Esophagus mucosa (tissue), 1 donor: Measurements from ENCODE around the gene H1-8. TPM values are rescaled to one million over a fixed set of nuclear protein-coding genes. Genes with fewer than 3 reads are reported as not detected.
A peak's percentile ranks its signal among the peaks of the same experiment; 100 is the strongest.
"Not testable (repeated sequence)": the region's sequence is repeated elsewhere in the genome, so short reads cannot be mapped to it uniquely, and the experiment has no call there.

Experiments used
- ATAC-seq: fragments of 200-7000 bp; cut with Tn5 transposase; one replicate; pipeline ENCODE4 v1.9.1; 2020
- total RNA-seq: library from RNA; stranded (reverse); gene quantifications from one replicate; pipeline ENCODE4 v1.2.4, GENCODE V29; 2023
- donor health status: DM: yes; HTN: yes; CAD: no.

H1-8 gene
- total RNA-seq, 1 donor from 2014 or later: not detected

DNA sequence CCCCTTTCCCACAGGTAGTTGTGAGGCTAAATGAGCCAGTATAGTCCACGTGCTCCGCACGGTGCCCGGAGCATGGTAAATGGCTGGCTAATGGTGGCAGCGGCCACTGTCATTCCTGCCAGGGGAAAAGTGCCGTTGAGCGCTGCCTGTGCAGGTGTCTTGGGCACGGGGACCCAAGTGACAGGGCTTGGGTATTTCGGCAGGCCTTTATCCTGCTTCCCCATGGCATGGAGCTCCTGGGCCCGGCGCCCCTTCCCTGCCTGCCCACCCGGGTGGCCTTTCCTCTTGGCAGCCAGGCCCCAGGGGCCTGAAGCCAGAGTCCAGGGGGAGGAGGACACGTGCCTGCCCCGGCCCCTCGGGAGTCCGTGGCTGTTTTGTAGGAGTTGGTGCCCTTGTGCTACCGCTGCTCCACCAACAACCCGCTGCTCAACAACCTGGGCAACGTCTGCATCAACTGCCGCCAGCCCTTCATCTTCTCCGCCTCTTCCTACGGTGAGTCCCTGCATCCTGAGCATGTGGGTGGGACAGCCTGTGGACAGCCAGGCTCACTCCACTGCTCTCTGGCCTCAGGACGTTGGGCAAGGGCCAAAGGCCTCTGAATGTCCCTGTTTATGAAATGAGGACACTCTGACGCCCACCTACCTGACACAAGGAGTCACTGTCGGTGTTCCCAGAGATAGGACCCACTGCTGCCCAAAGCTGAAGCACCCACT lies 27.7 kb upstream of the H1-8 start:
- ATAC-seq: not testable (repeated sequence)

DNA sequence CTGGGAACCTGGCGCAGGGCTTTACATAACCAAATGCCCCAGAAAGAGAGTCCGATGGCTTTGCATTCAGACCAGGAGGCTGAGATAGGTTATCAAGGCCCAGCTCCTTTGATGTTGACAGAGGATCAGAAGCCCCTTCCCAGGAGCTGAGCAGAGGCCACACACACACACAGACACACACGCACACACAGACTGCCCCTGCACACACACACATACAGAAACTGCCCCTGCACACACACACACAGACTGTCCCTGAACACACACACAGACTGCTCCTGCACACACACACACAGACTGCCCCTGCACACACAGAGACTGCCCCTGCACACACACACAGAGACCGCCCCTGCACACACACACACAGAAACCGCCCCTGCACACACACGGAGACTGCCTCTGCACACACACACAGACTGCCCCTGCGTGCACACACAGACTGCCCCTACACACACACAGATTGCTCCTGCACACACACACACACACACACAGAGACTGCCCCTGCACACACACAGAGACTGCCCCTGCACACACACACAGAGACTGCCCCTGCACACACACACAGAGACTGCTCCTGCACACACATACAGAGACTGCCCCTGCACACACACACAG lies 27.0 kb upstream of the H1-8 start:
- ATAC-seq: not testable (repeated sequence)

DNA sequence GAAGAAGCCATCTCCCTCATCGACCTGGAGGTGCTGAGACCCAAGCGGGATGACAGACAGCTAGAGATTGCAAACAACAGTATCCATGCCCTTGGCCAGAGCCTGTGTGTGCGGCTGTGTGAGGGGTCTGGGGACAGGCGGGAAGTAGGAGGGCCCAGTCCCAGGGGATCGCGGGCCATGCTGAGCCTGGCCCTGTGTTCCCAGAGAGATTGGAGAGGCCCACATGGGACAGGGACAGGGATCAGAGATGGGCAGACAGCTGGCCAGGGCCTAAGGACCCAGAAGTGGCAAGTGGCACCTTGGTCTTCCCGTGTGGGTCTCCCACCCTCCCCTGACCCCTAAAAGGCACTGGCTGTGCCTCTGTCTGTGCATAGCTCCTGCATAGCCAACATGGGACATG lies 25.5 kb upstream of the H1-8 start:
- no peak for ATAC-seq

DNA sequence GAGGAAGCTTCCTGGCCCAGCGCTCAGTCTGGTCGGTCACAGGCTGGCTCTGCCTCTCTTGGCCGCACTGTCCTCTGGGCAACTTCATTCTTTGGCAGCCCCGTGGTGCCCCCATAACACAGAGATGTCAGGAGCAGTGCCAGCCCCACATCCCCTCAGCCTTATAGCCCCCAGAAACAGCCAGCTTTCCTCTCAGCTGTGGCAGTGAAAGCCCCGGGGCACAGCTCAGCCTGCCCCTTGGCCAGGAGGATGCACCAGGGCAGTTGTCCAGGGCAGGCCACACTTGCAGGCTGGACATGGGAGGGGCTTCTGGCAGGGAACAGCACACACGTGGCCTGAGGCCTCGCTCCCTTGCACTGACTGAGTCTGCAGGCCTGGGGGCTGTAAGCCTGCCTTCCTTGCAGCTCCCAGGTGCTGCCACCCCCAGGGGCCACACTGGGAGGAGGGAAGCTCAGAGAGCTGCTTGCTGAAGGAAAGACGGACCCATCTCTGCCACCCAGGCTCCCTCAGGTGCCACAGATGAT lies 24.9 kb upstream of the H1-8 start:
- no peak for ATAC-seq

DNA sequence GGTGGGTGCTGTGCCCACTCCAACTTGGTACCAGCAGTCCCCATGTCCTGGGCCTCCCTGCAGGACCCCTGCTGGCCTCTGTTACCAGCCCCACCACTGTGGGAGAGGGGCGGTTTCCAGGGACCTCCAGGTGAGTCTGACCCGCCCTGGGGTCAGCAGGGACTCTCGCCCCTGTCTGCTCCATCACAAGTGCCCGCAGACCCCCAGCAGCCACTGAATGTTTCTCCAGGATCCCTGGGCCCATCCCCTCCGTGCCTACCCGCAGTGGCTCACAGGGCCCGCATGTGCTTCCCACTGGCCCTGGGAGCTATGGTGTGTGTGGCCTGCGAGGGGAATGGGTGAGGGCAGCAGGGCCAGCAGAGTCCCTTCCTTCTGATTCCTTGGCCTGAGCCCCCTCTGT lies 24.4 kb upstream of the H1-8 start:
- no peak for ATAC-seq

DNA sequence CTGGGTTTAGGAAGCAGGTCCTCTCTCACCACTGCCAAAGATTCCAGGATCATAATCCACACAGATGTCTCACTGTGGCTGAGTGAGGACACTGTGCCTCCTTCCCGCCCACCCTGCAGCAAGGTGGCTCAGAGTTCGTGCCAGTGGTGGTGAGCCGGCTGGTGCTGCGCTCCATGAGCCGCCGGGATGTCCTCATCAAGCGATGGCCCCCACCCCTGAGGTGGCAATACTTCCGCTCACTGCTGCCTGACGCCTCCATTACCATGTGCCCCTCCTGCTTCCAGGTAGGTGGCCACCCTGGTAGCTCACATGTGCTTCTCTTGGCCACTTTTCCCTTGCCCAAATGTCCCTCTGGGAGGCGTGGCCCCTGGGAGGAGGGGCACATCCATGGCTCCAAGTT lies 23.5 kb upstream of the H1-8 start:
- ATAC-seq: no peak

DNA sequence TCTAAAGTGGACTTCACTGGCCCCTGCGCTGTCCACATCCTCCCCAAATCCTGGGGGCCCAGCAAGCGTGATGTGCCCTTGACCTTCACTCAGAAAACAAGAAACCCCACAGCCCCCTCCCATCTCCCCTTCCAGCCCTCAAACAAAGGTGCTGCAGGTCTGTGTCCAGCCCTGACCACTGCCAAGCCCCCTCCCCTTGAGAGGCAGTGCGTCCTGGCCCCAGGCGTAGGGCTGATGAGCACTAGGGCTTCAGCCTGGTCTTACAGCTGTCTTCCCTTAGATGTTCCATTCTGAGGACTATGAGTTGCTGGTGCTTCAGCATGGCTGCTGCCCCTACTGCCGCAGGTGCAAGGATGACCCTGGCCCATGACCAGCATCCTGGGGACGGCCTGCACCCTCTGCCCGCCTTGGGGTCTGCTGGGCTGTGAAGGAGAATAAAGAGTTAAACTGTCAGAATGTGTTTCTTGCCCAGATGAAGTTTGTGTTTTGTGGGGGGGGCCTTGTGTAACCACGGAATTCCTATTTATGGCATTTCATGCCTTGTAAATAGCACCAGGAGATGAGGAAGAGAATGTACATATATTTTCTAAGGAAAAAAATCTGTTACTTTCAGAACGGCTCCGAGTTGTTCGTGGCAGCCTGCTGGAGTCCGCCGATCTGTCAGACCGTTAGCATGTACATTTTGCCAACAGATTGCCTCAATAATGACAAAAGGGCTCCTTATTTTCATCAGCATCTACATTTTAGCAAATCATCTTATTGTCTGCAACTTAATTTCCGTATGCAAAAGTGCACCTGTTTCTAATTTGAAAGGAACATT lies 22.9 kb upstream of the H1-8 start:
- ATAC-seq: no peak

DNA sequence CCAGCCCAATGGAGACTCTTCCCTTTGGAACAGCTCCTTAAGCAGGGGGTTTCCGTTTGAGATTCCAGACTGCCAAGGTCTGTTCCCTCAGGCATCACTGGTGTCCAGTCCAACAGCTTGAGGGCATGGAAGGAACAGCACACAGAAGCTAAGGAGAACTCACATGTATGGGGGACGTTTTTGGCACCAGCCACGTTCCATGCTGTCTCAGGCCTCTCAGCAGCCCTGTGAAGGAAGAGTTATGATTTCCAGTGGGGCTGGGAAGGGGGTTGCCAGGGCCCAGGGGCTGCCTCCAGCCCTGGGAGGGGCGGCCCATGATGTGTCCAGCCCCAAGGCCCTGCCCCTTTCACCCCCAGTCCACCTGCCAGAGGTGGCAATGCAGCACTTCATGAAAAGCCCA lies 22.0 kb upstream of the H1-8 start:
- ATAC-seq: no peak

DNA sequence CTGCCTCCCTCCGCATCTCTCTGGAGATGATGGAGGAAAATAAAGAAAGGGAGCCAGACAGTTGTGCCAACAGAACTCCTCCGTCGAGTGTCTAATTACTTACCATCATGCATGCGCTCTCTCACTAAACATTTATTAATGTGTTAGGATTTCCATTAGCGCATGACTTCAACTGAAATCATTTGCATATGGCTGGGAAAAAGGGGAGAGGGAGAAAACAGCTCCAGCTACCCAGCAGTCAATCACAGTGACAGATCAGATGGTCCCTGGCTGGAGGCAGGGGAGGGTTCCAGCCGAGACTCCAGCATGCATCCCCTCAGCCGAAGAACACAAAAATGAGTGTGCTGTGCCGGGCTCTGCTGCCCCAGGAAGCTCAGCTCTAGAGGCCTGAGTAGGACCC lies 21.4 kb upstream of the H1-8 start:
- no peak for ATAC-seq

DNA sequence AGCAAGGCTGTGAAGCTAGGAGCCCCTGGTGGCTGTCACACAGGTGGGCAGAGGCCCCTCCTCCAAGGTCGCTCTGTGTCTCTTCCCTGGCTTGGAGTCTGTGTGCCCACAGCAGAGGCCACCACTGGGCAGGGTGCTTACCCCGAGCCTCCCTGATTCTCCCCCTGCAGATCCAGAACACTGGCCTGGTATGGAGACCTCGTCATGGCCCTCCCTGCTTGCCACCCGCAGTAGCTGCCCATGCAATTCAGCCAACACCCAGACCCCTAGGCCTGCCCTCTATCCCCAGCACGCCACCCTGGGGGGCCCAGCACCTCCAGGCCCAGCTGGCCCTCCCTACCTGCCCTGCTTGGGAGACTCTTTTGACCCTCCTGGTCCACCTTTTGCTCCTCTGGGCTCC lies 20.0 kb upstream of the H1-8 start:
- no peak for ATAC-seq

DNA sequence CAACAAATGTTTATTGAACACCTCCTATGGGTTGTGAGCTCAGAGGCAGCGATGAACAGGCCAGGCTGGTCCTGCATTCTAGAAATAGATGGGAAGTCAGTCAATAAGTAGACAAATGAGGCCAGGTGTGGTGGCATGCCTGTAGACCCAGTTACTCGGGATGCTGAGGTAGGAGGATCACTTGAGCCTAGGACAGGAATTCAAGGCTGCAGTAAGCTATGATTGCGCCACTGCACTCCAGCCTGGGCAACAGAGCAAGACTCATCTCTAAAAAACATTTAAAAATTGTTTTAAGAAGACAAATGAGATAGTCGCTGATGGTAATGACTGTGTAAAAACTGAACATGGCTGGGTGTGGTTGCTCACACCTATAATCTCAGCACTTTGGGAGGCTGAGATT lies 18.9 kb upstream of the H1-8 start:
- no peak for ATAC-seq

DNA sequence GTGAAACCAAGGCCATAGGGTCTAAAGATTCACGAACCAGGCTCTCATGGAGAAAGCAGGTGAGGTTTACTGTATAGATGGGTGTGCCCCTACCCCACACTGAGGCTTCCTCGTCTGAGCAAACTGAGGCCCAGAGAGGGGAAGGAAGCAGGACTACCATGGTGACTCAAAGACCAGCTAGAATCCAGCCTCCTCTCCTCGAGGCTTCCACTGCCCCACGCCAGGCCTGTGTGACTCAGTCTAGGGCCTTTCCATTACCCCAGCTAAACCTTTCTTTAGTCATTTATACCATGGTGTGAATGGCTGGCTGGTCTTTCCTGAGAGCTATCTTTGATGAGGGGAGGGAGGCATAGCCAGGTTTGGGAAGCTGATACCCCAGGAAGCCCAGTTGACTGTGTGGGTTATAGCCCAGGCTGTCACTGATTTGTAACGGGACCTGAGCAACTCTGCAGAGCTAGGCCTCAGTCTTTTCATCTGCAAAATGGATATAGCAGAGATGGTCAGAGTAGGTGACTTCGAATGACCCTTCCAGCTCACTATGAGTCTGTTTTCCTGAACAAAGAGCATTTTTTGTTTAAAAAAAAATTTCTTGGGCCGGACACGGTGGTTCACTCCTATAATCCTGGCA lies 17.5 kb upstream of the H1-8 start:
- ATAC-seq: peak; percentile 64

DNA sequence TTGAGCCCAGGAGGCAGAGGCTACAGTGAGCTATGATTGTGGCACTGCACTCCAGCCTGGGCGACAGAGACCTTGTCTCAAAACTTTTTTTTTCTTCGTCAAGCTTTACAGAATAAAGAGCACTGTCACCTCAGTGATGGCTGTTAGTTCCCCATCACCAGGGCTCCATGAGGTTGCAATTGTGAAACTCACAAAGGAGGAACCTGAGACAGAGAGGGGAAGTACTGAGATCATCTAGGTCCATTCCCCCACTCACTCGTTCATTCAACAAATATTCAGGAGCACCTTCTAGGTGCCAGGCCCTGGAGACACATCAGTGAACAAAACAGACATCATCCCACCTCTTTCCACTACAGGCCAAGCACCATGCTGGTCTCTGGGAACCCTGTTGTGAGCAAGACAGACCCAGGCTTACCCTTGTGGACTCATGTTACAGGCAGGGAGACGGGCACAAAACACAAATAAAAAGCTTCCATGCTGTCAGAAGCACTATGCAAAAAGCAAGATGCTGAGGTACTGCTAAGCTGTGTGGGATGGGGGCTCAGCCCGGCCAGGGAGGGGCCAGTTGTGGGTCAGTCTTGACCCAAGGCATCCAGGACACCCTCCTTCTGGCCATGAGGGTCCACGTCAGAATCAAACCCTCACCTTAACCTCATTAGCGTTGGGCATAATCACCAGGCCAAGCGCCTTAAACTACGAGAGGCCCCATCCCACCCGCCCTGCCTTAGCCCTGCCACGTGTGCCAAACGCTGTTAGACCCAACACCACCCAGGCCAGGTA lies 16.7 kb upstream of the H1-8 start:
- no peak for ATAC-seq

DNA sequence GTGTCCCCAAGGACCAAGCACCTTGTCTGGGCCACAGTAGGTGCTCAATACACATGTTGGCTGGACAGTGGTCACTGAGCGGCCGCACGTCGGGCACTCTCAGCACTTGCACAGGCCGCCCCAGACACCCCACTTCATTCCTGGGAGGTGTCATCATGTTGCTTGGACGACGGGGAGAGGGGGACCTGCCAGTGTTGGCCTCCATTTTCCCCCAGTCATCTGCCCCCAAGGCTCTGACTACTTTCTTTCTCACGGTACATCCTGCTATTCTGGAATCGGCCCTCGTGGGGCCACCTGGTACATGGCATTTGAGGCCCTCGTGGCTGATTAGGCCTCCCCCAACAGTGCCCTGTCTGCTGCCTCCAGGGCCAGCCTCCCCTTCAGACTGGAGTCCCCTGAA lies 15.7 kb upstream of the H1-8 start:
- no peak for ATAC-seq

DNA sequence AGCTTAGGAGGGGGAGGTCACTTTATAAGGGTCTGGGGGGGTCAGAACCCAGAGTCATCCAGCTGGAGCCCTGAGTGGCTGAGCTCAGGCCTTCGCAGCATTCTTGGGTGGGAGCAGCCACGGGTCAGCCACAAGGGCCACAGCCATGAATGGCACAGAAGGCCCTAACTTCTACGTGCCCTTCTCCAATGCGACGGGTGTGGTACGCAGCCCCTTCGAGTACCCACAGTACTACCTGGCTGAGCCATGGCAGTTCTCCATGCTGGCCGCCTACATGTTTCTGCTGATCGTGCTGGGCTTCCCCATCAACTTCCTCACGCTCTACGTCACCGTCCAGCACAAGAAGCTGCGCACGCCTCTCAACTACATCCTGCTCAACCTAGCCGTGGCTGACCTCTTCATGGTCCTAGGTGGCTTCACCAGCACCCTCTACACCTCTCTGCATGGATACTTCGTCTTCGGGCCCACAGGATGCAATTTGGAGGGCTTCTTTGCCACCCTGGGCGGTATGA lies 14.3 kb upstream of the H1-8 start, which contains the start of gene RHO:
TSS of gene RHO (plus strand) at position 51 of the 512 bp plus-strand sequence. CDS start at position 146, 95 bp downstream.
- ATAC-seq: no peak

DNA sequence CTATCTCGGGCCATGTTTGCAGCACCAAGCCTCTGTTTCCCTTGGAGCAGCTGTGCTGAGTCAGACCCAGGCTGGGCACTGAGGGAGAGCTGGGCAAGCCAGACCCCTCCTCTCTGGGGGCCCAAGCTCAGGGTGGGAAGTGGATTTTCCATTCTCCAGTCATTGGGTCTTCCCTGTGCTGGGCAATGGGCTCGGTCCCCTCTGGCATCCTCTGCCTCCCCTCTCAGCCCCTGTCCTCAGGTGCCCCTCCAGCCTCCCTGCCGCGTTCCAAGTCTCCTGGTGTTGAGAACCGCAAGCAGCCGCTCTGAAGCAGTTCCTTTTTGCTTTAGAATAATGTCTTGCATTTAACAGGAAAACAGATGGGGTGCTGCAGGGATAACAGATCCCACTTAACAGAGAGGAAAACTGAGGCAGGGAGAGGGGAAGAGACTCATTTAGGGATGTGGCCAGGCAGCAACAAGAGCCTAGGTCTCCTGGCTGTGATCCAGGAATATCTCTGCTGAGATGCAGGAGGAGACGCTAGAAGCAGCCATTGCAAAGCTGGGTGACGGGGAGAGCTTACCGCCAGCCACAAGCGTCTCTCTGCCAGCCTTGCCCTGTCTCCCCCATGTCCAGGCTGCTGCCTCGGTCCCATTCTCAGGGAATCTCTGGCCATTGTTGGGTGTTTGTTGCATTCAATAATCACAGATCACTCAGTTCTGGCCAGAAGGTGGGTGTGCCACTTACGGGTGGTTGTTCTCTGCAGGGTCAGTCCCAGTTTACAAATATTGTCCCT lies 13.4 kb upstream of the H1-8 start:
- no peak for ATAC-seq

DNA sequence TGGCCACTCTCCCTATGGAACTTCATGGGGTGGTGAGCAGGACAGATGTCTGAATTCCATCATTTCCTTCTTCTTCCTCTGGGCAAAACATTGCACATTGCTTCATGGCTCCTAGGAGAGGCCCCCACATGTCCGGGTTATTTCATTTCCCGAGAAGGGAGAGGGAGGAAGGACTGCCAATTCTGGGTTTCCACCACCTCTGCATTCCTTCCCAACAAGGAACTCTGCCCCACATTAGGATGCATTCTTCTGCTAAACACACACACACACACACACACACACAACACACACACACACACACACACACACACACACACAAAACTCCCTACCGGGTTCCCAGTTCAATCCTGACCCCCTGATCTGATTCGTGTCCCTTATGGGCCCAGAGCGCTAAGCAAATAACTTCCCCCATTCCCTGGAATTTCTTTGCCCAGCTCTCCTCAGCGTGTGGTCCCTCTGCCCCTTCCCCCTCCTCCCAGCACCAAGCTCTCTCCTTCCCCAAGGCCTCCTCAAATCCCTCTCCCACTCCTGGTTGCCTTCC lies 12.7 kb upstream of the H1-8 start:
- no peak for ATAC-seq

DNA sequence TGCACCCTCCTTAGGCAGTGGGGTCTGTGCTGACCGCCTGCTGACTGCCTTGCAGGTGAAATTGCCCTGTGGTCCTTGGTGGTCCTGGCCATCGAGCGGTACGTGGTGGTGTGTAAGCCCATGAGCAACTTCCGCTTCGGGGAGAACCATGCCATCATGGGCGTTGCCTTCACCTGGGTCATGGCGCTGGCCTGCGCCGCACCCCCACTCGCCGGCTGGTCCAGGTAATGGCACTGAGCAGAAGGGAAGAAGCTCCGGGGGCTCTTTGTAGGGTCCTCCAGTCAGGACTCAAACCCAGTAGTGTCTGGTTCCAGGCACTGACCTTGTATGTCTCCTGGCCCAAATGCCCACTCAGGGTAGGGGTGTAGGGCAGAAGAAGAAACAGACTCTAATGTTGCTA lies 12.2 kb upstream of the H1-8 start:
- no peak for ATAC-seq

DNA sequence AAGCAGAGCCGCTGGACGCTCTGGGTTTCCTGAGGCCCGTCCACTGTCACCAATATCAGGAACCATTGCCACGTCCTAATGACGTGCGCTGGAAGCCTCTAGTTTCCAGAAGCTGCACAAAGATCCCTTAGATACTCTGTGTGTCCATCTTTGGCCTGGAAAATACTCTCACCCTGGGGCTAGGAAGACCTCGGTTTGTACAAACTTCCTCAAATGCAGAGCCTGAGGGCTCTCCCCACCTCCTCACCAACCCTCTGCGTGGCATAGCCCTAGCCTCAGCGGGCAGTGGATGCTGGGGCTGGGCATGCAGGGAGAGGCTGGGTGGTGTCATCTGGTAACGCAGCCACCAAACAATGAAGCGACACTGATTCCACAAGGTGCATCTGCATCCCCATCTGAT lies 11.3 kb upstream of the H1-8 start:
- no peak for ATAC-seq

DNA sequence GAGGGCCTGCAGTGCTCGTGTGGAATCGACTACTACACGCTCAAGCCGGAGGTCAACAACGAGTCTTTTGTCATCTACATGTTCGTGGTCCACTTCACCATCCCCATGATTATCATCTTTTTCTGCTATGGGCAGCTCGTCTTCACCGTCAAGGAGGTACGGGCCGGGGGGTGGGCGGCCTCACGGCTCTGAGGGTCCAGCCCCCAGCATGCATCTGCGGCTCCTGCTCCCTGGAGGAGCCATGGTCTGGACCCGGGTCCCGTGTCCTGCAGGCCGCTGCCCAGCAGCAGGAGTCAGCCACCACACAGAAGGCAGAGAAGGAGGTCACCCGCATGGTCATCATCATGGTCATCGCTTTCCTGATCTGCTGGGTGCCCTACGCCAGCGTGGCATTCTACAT lies 10.7 kb upstream of the H1-8 start:
- no peak for ATAC-seq

DNA sequence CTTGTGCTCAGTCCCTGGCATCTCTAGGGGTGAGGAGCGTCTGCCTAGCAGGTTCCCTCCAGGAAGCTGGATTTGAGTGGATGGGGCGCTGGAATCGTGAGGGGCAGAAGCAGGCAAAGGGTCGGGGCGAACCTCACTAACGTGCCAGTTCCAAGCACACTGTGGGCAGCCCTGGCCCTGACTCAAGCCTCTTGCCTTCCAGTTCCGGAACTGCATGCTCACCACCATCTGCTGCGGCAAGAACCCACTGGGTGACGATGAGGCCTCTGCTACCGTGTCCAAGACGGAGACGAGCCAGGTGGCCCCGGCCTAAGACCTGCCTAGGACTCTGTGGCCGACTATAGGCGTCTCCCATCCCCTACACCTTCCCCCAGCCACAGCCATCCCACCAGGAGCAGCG lies 9.6 kb upstream of the H1-8 start:
- ATAC-seq: no peak
